LNCAP (cell line): ENCODE measurements around the gene OPRL1.

ENCODE experiments used
- TF ChIP-seq, protein P1 (sequence below): fragments of 450-650 bp; IDR thresholded peaks from 2 replicates; pipeline ENCODE4 v1.5.1; 2017; ENCODE audit warnings: mild to moderate bottlenecking

The OPRL1 gene

DNA sequence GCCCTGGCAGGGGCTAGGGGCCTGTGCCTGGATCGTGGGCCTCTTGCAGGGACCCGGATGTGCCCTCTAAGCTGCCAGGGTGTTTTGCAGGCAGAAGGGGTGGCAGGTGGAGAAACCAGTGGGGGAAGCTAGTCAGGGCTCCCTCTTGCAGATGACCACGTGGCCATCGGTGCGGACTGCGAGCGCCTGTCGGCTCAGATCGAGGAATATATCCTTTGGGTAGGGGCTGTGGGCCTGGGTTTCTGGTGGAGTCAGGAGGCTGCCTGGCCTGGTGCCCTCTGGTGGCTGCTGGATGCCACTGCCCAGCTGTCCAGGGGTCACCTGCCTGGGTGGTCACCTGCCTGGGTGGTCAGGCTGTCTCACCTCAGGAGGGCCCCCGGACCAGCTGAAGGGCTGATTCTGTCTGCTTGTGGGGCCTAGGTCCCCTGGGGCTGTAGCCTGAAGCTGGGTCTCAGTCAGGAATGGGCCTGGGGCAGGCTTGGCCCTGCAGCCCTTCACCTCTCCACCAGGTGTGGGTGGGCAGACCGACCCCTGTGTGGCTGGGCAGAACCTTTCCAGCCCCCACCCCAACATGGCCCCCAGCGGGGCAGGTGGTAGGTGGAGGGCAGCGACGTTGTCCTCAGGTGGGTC is 10.2 kb upstream of the OPRL1 start:
- TF ChIP-seq, protein P1, sequence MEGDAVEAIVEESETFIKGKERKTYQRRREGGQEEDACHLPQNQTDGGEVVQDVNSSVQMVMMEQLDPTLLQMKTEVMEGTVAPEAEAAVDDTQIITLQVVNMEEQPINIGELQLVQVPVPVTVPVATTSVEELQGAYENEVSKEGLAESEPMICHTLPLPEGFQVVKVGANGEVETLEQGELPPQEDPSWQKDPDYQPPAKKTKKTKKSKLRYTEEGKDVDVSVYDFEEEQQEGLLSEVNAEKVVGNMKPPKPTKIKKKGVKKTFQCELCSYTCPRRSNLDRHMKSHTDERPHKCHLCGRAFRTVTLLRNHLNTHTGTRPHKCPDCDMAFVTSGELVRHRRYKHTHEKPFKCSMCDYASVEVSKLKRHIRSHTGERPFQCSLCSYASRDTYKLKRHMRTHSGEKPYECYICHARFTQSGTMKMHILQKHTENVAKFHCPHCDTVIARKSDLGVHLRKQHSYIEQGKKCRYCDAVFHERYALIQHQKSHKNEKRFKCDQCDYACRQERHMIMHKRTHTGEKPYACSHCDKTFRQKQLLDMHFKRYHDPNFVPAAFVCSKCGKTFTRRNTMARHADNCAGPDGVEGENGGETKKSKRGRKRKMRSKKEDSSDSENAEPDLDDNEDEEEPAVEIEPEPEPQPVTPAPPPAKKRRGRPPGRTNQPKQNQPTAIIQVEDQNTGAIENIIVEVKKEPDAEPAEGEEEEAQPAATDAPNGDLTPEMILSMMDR = peak; percentile 89

DNA sequence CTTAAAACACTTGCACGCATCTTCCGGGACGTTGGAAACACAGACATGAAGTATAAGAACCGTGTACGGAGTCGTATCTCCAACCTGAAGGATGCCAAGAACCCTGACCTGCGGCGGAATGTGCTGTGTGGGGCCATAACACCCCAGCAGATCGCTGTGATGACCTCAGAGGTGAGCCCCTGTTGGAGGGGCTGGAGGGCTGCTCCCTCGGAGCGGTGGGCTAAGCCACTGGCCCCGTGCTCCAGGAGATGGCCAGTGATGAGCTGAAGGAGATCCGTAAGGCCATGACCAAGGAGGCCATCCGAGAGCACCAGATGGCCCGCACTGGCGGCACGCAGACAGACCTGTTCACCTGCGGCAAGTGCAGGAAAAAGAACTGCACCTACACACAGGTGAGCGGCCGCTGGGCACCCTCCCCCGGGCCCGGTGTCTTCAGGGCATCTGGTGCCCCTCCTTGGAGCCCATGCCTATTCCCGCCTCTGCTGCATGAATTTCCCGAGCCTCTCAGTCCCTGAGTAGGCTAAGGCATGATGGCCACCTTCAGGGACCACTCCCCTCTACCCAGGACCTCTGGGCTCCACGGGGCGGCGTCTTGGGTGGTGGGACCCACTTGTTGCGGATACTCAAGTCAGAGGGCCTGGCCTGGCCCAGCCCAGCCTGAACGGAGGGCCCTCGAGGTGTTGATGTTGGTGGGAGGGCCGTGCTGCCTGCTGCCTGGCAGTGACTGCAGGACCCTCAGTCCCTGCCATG is 9.5 kb upstream of the OPRL1 start:
- TF ChIP-seq, protein P1 = no peak

DNA sequence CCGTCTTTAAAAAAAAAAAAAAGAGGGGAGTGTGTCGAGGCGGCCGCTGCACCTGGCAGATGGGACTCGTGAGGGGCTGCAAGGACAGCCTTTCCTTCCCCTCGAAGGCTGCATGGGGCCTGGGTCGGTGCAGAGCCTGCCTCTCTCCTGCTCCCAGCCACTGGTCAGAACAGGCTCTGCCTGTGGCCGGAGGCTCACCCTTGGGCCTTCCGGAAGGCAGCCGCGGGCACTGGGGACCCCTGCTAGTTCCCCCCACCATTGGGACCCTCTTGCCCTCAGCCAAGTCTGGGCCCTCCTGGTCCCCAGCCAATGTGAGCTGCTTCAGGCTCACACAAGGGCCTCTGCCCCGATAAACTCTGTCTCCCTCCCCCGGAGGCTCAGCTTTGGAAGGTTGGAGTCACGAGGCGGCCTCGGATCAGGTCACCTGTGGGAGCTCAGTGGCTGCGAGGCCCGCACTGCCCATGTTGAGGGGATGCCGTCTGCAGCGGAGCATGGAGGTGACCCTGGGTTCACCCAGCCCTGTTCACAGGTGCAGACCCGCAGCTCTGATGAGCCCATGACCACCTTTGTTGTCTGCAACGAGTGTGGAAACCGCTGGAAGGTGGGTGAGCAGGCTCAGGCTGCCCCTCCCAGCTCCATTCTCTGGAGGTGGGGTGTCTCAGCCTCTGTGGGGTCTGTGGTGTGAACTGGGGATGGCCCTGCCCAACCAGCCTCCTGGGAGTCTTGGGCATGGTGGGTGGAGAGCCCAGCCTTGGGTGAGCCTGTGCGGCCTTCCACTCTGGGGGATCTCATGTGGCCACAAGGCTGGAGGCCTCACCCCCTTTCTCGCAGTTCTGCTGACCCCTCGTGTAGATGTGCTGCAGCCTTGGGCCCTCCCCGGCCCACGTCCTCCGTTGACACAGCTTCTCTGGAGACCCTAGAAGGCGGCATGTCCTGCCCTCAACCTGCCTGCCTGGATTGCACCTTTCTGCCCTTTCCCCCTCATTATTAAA is 8.2 kb upstream of the OPRL1 start:
- TF ChIP-seq, protein P1 = no peak

DNA sequence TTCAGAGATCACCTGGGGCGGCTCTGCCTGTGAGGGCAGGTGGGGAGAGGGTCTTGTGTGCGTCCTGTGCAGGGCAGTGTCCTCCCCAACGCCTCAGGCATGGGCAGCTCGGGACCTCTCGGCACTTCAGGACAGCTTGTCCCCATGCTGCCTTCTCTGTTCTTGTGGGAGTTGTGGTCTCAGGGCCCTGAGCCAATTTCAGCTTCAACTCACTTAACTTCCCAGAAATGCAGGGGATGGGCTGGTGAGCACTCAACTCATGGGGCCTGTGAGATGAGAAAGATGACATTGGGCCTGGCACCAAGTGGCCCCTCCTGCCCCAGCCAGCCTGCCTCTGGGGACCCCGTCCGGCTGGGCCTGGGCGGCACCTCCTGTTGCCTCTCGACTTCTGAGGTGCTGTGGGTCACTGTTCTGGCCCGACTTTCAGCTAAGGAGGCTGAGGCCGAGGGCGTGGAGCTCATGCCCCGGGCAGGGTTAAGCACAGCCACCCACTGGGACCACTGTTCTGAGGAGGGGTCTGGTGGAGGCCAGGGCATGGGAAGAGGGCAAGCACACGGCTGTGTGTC is 7.3 kb upstream of the OPRL1 start:
- TF ChIP-seq, protein P1 = no peak

DNA sequence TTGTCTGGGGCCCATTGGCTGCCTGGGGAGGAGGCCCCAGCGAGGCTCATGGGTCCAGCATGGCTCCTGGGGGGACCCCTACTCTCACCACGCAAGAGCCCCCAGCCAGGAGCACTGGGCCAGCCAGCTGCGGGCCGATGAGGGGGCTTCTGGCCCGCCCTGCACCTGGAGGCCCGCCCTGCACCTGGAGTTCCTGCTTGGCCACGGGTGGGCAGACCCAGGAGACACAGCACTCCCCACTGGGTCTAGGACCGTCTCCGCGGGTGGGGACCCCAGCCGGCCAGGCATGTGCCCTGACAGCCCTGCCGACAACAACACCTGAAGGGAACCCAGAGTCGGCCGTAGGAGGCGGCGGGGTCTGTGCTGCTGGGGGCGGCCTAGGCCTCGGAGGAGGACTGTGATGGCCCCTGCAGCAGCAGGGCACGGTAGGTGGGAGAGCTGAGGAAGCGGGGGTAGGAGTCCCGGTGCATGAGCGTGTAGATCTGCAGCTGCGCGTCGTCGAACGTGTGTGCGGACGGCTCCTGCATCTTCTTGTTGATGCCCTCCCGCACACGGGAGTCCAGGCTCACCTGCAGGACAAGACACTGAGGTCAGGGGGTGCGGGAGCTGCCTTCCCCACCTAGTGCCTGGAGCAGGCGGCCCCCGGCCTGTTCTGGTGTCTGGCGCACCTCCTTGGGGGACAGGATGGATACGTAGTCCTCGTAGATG is 6.3 kb upstream of the OPRL1 start:
- TF ChIP-seq, protein P1 = no peak

DNA sequence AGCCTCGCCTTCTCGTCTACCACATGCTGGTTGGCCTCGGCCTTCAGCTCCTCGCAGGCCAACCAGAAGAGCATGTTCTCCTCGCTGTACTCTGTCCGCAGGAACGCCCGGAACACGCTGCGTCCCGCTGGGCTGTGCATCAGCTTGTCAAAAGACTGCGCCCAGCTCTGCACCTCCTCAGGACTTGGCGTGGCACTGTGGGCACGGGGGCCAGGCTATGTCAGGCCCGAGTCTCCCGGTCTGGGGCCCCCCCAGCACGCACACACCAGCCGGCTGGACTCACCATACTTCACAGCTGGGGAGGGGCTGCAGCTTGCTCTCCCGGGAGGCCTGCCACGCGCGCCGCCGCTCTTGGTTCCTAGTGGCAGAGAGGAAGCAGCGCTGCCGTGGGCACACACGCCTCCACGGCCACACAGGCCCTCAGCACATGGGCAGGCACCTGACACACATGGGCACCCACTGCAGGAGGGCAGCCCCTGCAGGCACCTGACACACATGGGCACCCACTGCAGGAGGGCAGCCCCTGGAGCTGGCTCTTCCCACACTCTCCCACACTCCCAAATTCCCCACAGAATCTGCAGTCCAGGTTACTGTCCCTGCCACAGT is 5.6 kb upstream of the OPRL1 start:
- TF ChIP-seq, protein P1 = no peak
